SK-N-SH treated with all-trans-retinoic acid at 6 μM for 48 hours (cell line): ENCODE results near the gene MAP2K4.

Experiments used
- ARNTL ChIP-seq: fragments of 450-650 bp; formaldehyde crosslinking; IDR thresholded peaks from 2 replicates; pipeline ENCODE4 v1.5.0; 2020; ENCODE audit warnings: low read depth, mild to moderate bottlenecking, moderate library complexity, borderline replicate concordance
- PATZ1 ChIP-seq: fragments of 250-450 bp; sonication (Bioruptor Pico); IDR thresholded peaks from 2 replicates; pipeline ENCODE4 v1.8.0; 2020; ENCODE audit warnings: mild to moderate bottlenecking, moderate library complexity, borderline replicate concordance
- ZNF8 ChIP-seq: fragments of 450-650 bp; formaldehyde crosslinking; IDR thresholded peaks from 2 replicates; pipeline ENCODE4 v1.5.0; 2020; ENCODE audit warnings: mild to moderate bottlenecking, moderate library complexity

DNA sequence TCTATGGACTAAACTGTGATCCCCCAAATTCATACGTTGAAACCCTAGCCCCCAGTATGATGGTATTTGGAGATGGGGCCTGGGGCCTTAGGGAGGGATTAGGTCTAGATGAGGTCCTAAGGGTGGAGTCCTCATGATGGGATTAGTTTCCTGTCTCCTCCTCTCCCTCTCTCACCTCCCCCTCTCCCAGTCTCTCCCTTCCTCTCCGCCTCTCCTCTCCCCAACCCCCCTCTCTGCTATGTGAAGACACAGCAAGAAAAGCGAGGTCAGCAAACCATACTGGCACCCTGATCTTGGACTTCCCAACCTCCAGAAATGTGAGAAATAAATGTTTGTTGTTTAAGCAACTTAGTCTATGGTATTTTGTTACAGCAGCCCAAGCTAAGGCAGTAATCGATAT, 38.8 kb upstream of the MAP2K4 start:
- TF ChIP-seq PATZ1 (CRISPR knock-in tag), result no peak
- TF ChIP-seq ARNTL (CRISPR knock-in tag), result no peak
- no peak for TF ChIP-seq ZNF8 (CRISPR knock-in tag)
